Adrenal gland (tissue), 5 donors: ENCODE results near the gene DYSF.

Source experiments
- CTCF ChIP-seq, 6 experiments: fragments of 450-650 bp in 4 of 6; fragments of 200-600 bp in 2 of 6; sonication (generic) in 1 of 6; IDR thresholded peaks; 1 replicate in 5 of 6; 2 replicates in 1 of 6; pipeline versions ENCODE4 v1.5.1 to v1.8.0; 2016 to 2021; ENCODE audit warnings: antibody characterized with exemption in 6 of 6, mild to moderate bottlenecking in 2 of 6, moderate library complexity in 1 of 6
- POLR2A ChIP-seq, 2 donors: fragments of 450-650 bp; IDR thresholded peaks; one replicate each; pipeline ENCODE4 v1.6.1; 2017; ENCODE audit warnings: antibody characterized with exemption in 2 of 2, mild to moderate bottlenecking in 2 of 2, moderate library complexity in 1 of 2
- donor health status: DM: no; HTN: no; CAD: no.

- TF ChIP-seq POLR2A (IDR thresholded peaks at IDR 0.05): no peak
- TF ChIP-seq CTCF (IDR thresholded peaks at IDR 0.05): no peak
Measured at GRCh38 chr2:71690876-71691475, 237.6 kb downstream of the DYSF start.
